GM19372 (cell line): Measurements from ENCODE around the gene AGPS.
"Not testable (repeated sequence)": the region's sequence is repeated elsewhere in the genome, so short reads cannot be mapped to it uniquely, and the experiment has no call there.

Experiments used
- ATAC-seq: cut with Tn5 transposase; IDR thresholded peaks from one replicate; pipeline ENCODE4 v1.9.1; 2021; ENCODE audit warnings: mild to moderate bottlenecking, low read depth, moderate library complexity; ENCODE audit not compliant: unreplicated experiment

AGPS gene

DNA sequence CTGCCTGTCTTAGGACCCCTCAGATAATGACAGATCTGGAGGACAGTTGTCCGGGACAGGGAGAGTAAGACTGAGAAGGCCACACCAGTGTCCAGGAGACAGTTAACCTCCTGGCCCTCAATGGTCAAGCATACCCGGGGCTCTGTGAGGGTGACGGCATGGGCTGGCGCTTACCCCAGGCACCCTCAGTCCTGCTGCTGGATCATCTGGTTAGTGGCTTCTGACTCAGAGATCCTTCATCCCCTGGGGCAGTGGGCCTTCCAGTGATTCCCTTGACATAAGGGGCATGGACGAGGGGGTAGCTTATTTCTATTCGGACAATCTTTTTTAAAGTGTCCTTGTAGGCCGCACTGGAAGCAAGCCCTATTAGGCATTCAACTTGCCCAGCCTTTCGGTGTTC is 18.1 kb downstream of the AGPS start:
- not testable (repeated sequence) for ATAC-seq

DNA sequence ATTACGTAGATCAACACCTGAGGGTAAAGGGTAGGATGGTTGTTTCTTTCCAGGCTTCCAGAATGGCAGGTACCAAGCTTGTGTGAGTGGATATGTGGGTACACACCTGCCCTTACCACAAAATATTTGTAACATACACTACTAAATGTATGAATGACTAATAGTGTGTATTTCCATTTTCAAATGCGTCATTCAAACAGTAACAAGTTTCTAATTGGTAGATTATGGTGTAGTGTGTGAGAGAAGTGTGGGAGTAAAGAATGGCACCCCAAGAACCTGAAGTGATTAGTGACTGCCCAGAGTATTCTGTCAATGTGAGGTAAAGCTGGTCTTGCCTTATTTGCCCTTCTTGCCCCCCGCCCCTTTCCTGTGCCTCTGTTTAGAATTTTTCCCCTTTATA is 21.1 kb downstream of the AGPS start:
- no peak for ATAC-seq

DNA sequence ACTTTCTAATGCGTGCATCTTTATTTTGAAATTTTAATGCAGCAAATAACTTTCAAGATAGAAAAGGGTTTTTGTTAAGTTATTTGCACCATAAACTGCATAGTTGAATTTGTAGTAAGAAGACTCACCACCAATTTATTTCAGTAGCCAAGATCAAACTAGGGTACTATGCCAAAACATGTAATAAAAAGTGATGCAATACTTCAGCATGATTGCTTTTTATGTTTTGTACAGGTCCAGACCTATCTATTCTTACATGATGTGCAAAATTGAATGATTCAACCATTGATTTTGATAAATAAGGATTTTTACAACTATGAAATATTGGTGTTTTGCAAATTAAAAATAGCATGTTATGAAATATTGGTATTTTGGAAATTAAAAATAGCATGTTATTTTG is 26.7 kb downstream of the AGPS start:
- no peak for ATAC-seq

DNA sequence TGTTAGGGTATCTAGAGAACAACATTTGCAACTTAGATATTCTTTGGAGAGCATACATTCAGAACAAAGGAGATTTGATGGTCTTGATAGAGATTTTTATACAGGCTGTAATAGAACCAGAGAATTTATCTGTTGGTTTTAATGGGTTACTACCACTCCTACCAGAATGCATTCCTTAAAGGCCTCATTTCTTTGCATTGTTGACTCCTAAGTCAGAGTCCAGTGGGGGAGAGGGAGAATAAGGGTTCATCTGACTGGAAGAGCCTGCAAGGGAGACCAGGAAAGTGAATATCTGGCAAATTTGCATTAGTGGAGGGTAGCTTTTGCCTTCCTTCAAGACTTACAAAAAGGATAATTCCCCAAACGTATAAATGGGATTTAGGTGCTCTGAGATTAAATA is 29.7 kb downstream of the AGPS start:
- no peak for ATAC-seq

DNA sequence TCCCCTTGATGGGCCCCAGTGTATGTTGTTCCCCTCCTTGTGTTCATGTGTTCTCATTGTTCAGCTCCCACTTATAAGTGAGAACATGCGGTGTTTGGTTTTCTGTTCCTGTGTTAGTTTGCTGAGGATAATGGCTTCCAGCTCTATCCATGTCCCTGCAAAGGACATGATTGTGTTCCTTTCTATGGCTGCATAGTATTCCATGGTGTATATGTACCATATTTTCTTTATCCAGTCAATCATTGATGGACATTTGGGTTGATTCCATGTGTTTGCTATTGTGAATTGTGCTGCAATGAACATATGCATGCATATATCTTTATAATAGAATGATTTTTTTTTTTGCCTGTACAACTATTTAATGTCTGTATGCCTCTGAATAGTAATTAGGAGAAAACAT is 31.5 kb downstream of the AGPS start:
- not testable (repeated sequence) for ATAC-seq

DNA sequence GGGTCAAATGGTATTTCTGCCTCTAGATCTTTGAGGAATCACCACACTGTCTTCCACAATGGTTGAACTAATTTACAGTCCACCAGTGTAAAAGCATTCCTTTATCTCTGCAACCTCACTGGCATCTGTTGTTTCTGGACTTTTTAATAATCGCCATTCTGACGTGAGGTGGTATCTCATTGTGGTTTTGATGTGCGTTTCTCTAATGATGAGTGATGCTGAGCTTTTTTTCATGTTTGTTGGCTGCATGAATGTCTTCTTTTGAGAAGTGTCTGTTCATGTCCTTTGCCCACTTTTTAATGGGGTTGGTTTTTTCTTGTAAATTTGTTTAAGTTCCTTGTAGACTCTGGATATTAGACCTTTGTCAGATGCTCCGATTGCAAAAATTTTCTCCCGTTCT is 32.0 kb downstream of the AGPS start:
- not testable (repeated sequence) for ATAC-seq

DNA sequence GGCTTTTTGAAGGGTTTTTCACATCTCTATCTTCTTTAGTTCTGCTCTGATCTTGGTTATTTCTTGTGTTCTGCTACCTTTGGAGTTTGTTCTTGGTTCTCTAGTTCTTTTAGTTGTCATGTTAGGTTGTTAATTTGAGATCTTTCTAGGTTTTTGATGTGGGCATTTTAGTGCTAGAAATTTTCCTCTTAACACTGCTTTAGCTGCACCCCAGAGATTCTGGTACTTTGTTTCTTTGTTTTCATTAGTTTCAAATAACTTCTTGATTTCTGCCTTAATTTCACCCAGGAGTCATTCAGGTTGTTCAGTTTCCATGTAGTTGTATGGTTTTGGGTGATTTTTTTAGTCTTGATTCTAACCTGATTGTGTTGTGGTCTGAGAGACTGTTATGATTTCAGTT is 34.7 kb downstream of the AGPS start:
- ATAC-seq = no peak

DNA sequence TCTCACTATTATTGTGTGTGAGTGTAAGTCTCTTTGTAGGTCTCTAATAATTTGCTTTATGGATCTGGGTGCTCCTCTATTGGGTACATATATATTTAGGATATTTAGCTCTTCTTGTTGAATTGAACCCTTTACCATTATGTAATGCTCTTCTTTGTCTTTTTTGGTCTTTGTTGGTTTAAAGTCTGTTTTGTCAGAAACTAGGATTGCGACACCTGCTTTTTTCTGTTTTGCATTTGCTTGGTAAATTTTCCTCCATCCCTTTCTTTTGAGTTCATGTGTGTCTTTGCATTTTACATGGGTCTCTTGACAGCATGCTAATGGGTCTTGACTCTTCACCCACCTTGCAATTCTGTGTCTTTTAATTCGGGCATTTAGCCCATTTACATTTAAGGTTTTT is 35.4 kb downstream of the AGPS start:
- not testable (repeated sequence) for ATAC-seq

DNA sequence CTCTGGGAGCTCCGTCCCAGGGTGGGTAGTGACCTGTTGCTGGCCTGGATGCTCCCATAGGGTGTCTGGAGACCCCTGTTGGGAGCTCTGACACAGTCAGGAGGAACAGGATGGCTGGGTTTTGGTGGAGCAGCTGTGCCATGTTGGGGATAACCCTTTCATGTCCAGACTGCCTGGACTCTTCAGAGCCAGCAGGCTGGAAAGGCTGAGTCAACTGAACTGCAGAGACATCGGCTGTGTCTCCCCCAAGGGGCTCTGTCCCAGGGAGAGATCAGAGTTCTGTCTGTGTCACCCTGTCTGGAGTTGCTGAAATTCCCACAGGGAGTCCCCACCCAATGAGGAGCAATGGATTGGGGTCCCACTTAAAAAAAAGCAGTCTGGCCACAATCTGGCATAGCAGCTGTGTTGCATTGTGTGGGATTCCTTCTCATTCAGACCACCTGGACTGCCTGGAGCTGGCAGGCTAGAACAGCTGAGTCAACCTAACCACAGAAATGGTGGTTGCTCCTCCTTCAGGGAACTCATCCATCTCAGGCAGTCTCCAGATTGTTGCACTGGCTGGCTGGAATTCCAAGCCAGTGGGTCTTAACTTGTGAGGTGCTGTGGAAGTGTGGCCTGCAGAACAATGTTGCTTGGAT is 37.2 kb downstream of the AGPS start:
- ATAC-seq = no peak

DNA sequence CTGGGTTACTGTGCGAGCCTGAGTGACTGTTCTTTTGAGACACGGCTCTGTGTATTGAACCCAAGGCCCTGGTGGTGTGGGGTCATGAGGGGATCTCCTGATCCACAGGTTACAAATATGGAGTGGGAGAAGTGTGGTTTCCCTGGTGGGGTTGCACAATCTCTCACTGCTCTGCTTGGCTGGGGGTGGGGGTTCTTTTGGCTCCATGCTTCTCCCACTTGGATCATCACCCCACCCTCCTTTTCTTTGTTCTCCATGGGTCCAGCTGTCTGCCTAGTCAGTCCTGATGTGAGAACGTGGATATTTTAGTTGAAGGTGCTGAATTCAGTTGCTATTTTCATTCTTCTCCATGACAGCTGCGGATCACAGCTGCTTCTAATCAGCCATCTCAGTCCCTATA is 37.8 kb downstream of the AGPS start:
- no peak for ATAC-seq

DNA sequence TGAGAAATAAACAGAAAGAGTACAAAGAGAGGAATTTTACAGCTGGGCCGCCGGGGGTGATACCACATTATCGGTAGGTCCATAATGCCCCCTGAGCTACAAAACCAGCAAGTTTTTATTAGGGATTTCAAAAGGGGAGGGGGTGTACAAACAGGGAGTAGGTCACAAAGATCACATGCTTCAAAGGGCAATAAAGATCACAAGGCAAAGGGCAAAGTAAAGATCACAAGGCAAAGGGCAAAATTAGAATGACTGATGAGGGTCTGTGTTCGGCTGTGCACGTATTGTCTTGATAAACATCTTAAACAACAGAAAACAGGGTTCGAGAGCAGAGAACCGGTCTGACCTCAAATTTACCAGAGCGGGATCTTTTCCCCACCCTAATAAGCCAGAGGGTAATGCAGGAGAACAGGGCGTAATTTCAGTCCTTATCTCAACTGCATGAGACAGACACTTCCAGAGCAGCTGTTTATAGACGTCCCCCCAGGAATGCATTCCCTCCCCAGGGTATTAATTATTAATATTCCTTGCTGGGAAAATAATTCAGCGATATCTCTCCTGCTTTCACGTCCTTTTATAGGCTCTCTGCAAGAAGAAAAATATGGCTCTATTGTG is 38.6 kb downstream of the AGPS start:
- not testable (repeated sequence) for ATAC-seq

DNA sequence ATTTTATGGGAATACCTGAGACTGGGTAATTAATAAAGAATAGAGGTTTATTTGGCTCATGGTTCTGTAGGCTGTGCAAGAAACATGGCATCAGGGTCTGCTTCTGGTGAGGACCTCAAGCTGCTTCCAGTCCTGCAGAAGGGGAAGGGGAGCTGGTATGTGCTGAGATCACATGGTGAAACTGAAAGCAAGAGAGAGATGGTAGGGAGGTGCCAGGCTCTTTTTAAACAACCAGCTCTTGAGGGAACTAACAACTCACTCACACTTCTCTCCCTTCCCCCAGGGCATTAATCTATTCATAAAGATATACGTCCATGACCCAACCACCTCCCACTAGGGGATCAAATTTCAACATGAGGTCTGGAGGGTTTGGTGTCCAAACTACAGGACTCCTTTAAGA is 40.1 kb downstream of the AGPS start:
- ATAC-seq = no peak

DNA sequence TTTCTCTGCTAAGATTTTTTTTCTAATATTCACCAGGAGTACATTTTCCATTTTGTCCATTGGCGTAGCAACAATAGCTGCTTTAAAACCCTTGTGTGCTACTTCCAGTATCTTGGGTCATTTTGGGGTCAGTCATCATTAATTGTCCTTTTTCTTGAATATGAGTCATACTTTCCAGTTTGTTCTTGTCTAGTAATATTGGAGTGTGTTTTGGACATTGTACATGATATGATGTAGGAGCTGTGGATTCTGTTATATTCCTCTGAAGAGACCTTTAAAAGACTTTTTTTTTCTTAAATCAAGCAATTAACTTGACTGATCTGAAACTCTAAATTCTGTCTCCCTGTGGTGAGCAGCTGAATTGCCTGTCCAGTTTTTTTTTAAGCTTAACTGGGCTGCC is 40.8 kb downstream of the AGPS start:
- no peak for ATAC-seq

DNA sequence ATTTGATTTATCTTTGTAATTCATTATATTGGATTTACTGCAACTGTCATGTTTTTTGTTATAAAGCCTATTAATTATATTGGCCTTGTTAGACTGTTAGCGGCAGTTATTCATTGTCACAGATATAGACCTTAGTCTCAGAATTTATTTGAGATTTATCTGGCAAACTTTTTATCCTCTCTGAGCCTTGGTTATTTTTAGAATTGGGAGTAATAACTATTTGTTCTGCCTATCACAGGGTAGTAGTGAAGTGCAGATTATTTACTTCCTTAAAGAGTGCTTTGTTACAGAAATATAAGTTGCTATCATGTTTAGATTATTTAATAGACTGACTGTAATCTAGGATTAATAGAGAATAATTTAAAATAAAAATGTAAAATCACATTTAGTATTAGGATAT is 41.9 kb downstream of the AGPS start:
- ATAC-seq = no peak

DNA sequence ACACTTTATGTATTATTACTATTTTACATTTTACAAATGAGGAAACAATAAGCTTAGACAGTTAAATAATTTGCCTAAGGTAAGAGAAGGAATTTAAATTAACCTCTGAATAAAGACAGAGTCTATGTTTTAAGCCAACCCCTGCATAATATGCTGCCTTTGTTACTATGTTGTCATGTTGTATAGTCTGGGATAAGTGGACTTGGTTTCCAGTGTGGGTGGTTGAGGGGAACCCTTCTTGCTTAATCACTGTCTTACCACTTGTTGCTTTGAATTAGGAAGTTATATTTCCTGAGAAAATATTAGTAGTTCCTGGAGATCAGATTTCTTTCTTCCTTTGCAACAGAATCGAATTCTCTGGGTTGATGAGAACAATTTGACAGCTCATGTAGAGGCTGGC is 52.6 kb downstream of the AGPS start:
- ATAC-seq = no peak

DNA sequence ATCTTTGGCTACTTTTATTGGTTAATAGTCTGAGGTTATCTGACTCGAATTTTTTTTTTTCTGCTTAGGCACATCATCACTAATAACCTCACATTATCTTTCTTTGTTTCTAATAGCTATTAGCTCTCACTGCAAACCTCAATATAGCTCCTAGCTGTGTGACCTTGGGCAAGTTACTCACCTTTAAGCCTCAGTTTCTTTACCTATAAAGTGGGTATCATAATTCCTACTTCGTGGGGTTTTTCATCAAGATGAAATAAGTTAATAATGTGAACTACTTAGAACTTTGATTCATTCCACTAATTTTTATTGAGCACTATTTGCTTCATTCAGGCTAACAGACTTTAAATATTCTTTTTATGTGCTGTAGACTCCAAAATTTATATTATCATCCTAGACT is 55.5 kb downstream of the AGPS start:
- ATAC-seq = no peak

DNA sequence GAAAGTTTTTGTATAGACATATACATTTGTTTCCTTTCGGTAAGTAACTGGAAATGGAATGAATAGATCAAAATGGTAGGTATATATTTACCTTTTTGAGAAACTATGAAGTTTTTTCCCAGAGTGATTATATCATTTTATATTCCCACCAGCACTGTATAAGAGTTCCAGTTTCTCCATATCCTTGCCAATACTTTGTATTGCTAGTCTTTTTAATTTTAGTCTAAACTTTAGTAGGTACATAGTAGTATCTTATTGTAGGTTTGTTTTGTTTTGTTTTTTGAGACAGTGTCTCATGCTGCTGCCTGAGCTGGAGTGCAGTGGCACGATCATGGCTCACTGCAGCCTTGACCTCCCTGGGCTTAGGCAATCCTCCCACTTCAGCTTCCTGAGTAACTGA is 56.6 kb downstream of the AGPS start:
- ATAC-seq = no peak

DNA sequence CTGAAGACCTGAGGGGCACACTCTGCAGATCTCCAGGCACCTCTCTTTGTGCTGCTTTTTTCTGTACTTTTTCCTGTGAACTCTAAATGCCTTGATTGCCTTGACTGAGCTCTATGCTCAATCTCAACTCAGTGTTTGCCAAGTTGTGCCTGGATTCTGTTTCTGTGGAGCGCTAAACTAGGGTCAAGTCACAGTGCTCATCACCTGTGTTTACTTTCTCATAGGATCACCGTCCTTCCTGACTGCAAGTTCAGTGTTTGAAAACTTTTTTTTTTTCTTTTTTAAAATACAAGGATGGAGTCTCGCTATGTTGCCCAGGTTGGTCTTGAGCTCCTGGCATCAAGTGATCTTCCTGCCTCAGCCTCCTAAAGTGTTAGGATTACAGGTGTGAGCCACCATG is 62.6 kb downstream of the AGPS start:
- ATAC-seq = no peak

DNA sequence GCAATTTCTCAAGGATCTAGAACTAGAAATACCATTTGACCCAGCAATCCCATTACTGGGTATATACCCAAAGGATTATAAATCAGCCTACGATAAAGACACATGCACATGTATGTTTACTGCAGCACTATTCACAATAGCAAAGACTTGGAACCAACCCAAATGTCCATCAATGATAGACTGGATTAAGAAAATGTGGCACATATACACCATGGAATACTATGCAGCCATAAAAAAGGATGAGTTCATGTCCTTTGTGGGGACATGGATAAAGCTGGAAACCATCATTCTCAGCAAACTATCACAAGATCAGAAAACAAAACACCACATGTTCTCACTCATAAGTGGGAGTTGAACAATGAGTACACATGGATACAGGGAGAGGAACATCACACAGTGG is 67.2 kb downstream of the AGPS start:
- not testable (repeated sequence) for ATAC-seq

DNA sequence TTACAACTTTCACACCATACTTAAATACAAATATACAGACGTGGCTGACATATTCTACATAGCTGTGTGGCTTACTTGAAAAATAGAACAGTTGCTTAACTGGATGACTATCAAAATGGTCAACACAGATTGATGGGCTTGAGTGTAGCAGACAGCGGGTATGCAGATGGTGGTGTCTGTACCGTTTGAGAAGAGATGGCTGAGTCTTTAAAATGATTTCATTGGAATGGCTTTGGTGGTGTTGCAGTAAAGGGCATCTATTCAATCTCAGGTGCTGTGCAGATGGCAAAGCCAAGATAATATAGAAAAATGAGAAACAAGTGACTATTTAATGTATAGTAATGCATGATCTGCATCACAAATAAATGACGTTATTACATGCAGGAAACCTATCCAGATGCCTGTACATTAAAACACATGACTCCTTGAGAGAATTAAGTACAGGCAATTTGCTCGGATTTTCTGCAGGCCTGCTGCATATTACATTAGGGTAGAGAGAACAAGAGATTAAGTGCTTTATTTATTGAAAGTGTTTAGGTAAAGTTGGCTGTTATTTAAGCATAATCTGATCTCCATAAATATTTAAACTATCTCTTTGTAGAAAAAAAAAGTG is 68.5 kb downstream of the AGPS start:
- no peak for ATAC-seq

DNA sequence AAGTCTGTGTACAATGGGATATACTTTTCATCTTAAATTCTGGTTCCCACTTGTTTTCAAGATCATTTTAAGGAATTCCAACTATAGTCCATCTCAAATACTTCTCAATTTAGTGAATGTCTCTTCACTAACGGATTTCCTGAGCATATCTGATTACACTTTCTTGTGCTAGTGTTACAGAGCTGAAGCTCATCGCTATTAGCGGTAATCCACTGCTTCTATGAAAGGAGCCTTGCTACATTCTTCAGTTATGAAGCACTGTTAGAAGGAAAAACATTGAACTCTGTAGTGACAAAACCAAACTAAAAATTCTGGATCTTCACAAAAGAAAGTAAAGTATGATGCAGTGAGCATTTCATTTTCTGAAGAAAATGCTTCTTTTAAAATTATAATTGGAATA is 72.0 kb downstream of the AGPS start:
- ATAC-seq = no peak

DNA sequence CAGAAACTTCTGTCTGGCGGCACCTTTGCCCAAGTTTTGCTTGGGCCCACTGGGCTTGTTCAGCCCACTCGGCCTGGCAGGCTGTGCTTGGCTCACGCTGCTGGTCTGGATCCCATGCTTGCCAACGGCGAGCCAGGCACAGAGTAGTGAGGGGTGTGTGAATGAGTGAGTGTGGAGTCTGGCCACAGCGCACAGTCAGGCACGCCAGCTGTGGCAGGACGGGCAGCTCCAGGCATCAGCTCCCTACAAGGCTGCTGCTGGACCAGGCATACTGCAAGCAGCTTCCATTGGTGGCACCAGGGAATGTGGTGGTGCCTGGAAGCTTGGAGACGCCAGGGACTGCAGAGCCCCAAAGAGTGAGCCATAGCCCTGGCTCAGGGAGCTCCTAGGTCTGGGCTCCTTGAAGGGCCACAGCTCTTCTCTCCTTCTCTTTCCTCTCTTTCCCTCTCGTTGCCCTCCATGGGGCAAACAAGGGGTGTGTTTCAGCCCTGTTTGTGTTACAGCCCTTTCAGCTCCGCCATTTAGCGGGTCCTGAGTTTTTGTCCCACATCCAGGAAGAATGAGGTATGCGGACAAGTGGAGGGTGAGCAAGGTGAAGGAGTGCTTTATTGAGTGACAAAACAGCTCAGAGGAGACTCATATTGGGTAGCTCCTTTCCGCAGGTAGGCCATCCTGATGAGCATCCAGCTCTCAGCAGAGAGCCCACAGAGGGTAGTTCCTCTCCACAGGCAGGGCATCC is 73.0 kb downstream of the AGPS start:
- no peak for ATAC-seq
